ENCODE measurements around the gene IBA57.

Gene IBA57

GRCh38 chr1:228145463-228146416 lies 19.9 kb upstream of the IBA57 start:
- no peak for DNase-seq

- no peak for DNase-seq
Observed at GRCh38 chr1:228146417-228147150, 19.0 kb upstream of the IBA57 start.

GRCh38 chr1:228147151-228147693 lies 18.4 kb upstream of the IBA57 start:
- DNase-seq: no peak

DNA sequence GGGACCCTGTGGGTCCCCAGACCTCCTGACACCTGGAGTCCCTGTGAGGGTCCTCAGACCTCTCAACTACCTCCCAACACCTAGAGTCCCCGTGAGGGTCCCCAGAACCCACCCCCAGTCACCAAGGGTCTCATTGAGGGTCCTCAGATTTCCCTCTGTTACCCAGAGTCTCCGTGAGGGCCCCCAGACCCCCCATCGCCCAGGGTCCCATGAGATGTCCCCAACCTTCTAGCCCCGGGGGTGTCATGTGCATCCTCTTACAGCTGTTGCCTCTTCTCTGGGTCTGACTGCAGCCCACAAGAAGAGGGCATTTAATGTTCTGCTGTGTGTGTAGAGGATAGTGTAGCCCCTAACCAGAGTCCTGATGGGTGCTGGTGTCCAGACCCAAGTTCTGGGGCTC lies 17.8 kb upstream of the IBA57 start:
- DNase-seq: no peak

DNA sequence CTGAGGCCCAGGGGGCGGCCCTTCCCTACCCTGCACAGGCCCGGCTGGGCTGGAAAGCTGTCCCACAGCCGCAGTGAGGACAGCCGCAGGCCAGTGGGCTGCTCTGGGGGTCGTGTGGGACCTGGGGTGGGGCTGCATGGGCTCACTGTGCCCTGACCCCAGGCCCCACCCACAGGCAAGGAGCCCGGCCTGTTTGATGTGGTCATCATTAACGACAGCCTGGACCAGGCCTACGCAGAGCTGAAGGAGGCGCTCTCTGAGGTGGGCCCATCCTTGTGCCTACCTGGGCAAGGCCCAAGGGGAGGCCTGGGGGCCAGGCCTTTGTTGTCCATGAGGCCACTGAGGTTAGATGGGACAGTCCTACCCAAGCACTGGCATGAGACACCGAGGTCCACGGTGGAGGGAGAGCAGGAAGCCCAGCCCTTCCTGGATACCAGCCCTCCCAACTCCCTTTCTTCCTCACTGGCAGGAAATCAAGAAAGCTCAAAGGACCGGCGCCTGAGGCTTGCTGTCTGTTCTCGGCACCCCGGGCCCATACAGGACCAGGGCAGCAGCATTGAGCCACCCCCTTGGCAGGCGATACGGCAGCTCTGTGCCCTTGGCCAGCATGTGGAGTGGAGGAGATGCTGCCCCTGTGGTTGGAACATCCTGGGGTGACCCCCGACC lies 17.3 kb upstream of the IBA57 start:
- DNase-seq: no peak

- no peak for DNase-seq
Observed at GRCh38 chr1:228148935-228149405, 16.6 kb upstream of the IBA57 start.

- DNase-seq: no peak
Observed at GRCh38 chr1:228149406-228150119, 16.0 kb upstream of the IBA57 start, which contains the start of gene GJC2. TSS of gene GJC2 (plus strand) at chr1:228149930. CDS start at chr1:228157759, 7,829 bp downstream.

GRCh38 chr1:228150120-228150460 lies 15.5 kb upstream of the IBA57 start:
- DNase-seq: no peak

- no peak for DNase-seq
Observed at GRCh38 chr1:228150461-228151179, 15.0 kb upstream of the IBA57 start.

DNA sequence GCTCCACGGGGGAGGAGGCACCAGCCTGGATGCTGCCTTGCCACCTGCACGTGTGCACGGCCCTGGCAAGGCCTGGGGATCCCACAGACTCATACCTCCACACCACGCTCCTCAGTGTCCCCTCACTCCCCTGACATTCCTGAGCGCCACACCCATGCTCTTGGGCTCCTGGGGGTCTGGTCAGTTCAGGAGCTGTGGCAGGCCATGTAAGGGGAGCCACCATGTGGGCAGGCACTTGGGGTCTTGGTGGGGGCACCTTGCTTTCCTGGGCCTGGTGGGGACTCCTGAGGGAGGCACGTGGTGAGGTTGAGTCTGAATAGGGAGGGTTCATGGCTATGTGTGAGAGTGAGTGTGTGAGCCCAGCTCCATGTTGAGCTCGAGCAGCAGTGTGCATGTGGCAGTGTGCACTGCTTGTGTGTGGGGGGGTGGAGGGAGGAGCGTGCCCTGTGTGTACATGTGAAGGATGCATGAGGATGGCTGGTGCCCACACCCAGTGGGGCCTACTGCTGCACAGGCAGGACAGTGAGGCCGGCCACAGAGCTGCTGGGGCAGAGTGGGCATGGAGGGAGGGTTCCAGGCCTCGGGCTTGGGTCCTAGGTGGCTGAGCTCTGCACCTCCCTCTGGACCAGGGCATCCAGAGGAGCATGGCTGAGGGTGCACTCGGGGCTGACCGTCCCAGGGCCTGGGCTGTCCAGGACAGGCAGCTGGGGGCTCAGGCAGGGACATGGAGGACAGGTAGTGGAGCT lies 14.3 kb upstream of the IBA57 start:
- no peak for DNase-seq

DNA sequence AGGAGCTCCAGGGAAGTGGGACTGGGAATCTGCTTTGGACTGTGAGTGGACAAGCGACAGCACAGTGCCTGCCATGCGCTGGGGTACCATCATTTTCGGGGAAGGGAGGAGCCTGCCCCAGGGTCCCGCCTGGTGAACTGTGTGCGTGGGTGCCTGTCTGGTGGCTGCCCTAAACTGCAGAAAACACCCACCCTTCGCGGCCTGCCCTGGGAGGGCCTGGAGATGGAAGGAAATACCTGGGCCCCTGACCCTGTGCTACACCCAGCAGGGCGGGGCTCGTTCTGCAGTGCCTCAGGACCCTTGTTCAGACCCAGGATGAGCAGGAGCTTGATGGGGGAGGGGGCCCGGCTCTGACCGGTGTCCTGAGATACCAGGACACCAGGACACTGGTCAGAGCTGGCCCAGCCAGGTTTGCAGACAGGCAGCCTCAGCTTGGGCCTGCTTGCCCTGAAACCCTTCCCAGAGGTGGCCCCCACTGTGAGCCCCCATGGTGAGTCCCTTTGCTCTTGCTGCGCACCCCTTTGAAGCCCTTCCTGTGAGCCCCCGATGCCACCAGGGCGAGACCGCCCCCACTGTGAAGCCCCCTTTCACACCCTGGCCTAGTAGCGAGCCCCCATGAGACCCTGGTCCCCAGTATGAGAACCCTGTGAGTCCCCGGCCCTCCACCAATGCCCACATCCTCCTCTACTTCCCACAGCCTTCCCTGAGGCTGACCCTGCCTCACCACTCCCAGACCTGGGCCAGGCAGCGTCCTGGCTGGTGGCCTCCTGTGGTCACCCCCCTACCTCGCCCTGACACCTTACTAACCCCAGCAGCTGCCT lies 13.3 kb upstream of the IBA57 start:
- no peak for DNase-seq

DNA sequence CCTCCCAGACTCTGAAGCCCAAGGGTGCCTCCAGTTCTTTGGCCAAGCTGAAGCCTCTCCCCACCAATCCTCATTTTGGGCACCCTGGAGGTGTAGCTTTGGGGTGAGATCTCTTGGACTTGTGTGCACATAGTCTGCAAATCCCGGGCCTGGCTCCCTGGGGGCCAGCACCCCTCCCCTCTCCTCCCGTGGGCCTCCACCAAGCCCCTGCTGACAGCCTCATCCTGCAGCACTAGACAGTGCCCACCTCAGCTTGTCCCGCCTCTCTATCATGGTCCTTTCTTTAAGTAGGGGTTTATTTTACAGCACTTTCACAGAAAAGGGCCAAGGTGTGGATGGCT lies 12.7 kb upstream of the IBA57 start:
- DNase-seq: no peak

DNA sequence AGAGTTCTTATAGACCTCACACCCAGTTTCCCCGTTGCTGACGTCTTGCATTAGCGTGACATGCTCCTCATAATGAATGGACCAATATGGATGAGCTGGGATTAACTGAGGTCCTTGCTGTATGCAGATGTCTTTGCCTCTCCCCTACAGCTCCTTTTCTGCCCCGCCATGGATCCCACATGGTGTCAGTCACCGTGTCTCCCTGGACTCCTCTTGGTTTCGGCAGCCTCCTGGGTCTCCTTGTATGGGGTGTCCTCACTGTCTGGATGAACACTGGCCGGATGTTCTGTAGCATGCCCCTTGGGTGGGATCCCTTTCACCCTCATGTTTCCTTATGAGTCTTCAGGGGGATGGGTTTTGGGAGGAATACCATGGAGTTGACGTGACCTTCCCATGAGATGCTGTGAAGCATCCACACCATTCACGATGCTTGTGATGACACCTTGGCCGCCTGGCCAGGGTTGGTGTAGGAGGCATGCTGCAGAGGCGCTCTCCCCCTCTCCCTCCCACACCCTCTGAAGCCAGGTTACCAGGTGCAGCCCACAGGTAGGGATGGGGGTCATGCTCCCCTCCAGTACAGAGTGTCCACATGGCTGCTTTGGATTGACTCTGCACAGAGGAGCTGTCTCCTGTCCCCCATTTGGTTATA lies 11.5 kb upstream of the IBA57 start:
- no peak for DNase-seq

DNA sequence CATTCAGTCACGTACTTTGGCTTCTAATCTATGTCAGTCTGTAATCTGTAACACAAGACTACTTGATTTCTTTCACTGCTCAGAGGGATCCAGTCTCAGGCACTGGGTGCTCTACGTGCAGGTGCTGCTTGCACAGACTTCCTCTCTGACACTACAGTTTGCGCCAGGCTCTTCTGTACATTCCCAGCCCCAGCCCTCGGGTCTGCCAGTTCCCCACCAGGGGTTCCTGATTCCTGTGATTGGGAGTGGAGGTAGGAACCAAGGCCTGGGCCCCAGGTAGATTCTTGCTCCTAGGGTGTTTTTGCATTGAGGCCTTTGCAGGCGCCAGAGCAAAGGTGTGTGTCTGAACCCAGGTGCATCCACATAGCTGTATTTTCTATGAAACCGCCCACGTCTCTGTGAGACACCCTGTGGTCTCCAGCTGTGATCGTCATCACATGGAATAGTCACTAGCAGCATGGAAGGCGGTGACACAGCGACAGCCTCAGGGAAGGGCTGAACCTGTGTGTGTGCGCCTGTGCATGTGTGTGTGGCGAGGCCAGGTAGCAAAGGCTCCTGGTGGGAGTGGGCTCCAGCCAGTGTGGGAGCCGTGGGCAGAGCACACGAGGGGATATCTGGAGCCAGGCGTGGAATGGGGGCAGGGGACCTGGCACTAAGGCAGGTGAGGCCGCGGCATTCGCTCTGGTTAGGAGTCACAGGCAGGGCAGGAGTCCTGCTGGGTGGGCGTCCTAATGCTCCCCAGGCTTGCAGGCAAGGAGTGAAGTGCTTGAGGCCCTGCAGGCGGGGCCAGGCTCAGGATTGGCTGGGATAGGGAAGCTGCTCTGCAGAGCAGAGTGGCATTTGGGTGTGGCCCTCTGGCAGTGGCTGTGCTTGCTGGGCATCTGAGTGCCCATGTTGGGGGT lies 10.7 kb upstream of the IBA57 start:
- no peak for DNase-seq

GRCh38 chr1:228155596-228156514 lies 9.7 kb upstream of the IBA57 start:
- no peak for DNase-seq

DNA sequence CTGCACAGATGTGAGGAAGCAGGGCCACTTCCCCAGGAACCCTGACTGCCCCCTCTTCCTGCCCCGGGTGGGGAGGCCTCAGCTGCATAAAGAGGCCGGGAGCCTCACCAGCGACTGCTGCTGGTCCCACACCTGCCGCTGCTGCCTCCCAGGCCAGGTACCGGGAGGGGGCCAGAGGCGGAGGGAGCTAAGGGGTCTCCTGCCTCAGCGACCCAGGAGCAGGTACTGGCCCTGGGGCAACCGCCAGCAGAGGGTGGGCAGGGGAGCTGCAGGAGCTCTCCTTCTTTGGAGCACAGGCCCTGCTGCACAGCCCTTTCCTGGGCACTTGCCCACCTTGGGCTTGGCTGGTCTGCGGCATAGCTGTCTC lies 9.1 kb upstream of the IBA57 start:
- DNase-seq: no peak

DNA sequence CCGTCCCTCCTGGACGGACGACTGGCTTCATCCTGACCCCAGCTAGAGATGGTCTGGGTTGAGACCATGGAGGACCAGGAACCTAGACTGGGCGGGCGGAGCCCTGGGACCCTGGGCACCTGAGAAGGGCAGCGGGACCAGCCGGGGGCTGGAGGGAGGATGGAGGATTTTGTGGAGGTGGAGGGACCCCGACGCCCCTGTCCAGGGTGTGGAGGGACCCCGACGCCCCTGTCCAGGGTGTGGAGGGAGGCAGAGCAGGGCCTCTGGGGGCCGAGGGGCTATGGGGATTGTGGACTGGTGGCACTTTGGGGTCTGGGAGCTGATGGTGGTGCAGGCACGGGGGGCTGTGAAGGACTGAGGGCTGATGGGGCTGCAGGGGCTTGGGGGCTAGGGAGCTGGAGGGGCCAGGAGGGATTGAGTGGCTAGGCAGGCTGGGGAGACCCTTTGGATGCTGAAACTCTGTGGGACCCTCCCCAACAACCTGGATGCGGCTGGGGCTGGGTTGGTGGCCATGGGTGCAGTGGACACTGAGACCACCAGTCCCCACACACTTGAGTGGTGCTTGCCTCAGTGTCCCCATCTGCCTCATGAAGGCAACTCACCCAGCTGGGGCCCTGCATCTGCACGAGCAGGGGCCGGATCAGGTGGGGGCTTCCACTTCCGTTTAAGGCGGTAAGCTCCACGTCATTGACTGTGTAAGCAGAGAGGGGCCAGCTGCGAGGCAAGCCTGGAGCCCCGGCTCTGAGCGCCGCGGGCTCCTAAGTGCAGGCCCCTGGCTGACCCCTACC lies 8.5 kb upstream of the IBA57 start:
- DNase-seq: peak in 2 of 6 experiments; percentile 18

All from stimulated activated naive CD4-positive, alpha-beta T cell (primary cell).